SK-N-SH (cell line): Measurements from ENCODE around the gene SCRN2.

ENCODE experiments used
- EP300 ChIP-seq, 2 experiments: IDR thresholded peaks; 2 replicates each; pipeline versions ENCODE4 v1.4.0 to v1.6.1; 2012; ENCODE audit warnings: borderline replicate concordance in 1 of 2, low read depth in 1 of 2, low read length in 1 of 2
- FOXM1 ChIP-seq: IDR thresholded peaks from 2 replicates; pipeline ENCODE4 v1.4.0; 2012; ENCODE audit warnings: low read depth, mild to moderate bottlenecking
- MAX ChIP-seq: IDR thresholded peaks from 2 replicates; pipeline ENCODE4 v1.4.0; 2012; ENCODE audit warnings: low read depth
- NRF1 ChIP-seq: IDR thresholded peaks from 2 replicates; pipeline ENCODE4 v1.6.1; 2012; ENCODE audit warnings: low read depth, mild to moderate bottlenecking, low read length
- POLR2AphosphoS5 ChIP-seq: IDR thresholded peaks from 2 replicates; pipeline ENCODE4 v1.6.1; 2012; ENCODE audit warnings: low read depth, low read length
- RCOR1 ChIP-seq: fragments of 150-350 bp; IDR thresholded peaks from 2 replicates; pipeline ENCODE4 v1.6.1; 2017; ENCODE audit warnings: antibody characterized with exemption, low read length
- REST ChIP-seq: IDR thresholded peaks from 2 replicates; pipeline ENCODE4 v1.6.1; 2012; ENCODE audit warnings: mild to moderate bottlenecking, low read depth, low read length, moderate library complexity
- TAF1 ChIP-seq: IDR thresholded peaks from 2 replicates; pipeline ENCODE4 v1.6.1; 2012; ENCODE audit warnings: low read depth, mild to moderate bottlenecking, low read length, moderate library complexity, borderline replicate concordance
- TEAD4 ChIP-seq: IDR thresholded peaks from 2 replicates; pipeline ENCODE4 v1.4.0; 2012; ENCODE audit warnings: mild to moderate bottlenecking, borderline replicate concordance; ENCODE audit not compliant: insufficient read depth
- USF2 ChIP-seq: fragments of 150-350 bp; IDR thresholded peaks from 2 replicates; pipeline ENCODE4 v1.6.1; 2017; ENCODE audit warnings: antibody characterized with exemption, low read length, low read depth, borderline replicate concordance
- TF ChIP-seq, protein P1 (sequence below): fragments of 200-600 bp; sonication (generic); IDR thresholded peaks from 2 replicates; pipeline ENCODE4 v1.6.1; 2017; ENCODE audit warnings: antibody characterized with exemption, mild to moderate bottlenecking, moderate library complexity
- TF ChIP-seq, protein P2 (sequence below): fragments of 150-350 bp; IDR thresholded peaks from 2 replicates; pipeline ENCODE4 v1.6.1; 2016; ENCODE audit warnings: mild to moderate bottlenecking, low read depth, low read length

GRCh38 chr17:47855737-47856136 is 14.7 kb upstream of the SCRN2 start:
- TF ChIP-seq REST (no peak), NRF1 (no peak), USF2 (no peak), MAX (no peak), TEAD4 (no peak), FOXM1 (no peak), EP300 (IDR thresholded peaks at IDR 0.05; ENCODE audit: borderline replicate concordance in 1 of 2, low read depth in 1 of 2, low read length in 1 of 2) (no peak), TAF1 (no peak), RCOR1 (no peak), POLR2AphosphoS5 (no peak)
- TF ChIP-seq, protein P1, sequence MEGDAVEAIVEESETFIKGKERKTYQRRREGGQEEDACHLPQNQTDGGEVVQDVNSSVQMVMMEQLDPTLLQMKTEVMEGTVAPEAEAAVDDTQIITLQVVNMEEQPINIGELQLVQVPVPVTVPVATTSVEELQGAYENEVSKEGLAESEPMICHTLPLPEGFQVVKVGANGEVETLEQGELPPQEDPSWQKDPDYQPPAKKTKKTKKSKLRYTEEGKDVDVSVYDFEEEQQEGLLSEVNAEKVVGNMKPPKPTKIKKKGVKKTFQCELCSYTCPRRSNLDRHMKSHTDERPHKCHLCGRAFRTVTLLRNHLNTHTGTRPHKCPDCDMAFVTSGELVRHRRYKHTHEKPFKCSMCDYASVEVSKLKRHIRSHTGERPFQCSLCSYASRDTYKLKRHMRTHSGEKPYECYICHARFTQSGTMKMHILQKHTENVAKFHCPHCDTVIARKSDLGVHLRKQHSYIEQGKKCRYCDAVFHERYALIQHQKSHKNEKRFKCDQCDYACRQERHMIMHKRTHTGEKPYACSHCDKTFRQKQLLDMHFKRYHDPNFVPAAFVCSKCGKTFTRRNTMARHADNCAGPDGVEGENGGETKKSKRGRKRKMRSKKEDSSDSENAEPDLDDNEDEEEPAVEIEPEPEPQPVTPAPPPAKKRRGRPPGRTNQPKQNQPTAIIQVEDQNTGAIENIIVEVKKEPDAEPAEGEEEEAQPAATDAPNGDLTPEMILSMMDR: no peak
- TF ChIP-seq, protein P2, sequence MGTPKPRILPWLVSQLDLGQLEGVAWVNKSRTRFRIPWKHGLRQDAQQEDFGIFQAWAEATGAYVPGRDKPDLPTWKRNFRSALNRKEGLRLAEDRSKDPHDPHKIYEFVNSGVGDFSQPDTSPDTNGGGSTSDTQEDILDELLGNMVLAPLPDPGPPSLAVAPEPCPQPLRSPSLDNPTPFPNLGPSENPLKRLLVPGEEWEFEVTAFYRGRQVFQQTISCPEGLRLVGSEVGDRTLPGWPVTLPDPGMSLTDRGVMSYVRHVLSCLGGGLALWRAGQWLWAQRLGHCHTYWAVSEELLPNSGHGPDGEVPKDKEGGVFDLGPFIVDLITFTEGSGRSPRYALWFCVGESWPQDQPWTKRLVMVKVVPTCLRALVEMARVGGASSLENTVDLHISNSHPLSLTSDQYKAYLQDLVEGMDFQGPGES: no peak
